ENCODE measurements around the gene AAR2.

Gene AAR2

DNA sequence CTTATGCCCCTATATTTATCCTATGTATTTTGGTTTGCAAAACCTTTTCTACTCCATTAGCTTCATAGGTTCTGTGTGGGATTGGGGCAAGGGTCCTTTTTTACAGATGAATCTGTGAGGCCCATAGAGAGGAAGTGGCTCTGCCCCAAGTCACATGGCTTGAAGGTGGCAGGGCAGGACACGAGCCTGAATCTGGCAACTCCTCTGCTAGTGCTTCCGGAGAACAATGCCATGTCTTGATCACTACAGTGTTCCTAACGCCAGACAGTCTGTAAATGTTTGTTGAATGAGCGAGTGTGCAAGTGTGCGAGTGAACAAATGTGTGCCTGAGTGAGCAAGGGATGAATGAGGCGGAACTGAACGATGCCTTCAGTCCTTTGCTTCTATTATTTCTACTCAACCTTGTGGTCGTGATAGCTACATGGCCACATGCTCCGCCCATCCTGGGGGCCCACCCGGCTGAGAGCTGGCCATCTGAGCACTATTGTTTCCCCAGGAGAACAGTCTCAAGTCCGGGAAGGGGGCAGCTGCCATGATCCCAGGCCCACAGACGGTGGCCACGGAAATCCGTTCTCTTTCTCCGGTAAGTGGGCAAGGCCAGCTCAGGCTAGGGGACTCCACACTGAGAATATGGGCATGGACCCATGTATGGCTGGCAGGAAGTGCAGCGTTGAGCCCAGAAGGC, 17.8 kb upstream of the AAR2 start:
- no peak for DNase-seq

DNA sequence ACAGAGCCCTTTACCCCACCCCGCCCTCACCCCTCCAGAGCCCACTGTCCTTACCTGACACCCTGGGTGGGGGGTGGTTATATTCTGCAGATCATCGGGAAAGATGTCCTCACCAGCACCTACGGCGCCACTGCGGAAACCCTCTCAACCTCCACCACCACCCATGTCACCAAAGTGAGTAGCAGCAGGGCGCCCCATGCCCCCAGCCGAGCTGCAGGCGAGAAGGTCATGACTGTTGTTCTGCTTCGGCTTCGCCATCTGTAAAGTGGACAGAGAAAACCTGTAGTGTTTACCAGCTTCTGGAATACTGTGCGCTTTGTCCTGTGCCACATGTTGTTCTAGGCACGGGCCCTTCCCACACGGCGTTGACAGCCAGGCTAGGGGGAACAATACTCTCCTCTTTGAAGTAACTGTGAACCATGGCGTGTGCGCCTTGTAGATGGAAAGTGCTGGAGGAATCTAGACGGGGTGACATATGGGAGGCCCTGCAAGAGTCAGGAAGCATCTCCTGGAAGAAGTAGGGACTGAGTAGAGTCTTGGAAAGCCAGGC, 16.5 kb upstream of the AAR2 start:
- no peak for DNase-seq

DNA sequence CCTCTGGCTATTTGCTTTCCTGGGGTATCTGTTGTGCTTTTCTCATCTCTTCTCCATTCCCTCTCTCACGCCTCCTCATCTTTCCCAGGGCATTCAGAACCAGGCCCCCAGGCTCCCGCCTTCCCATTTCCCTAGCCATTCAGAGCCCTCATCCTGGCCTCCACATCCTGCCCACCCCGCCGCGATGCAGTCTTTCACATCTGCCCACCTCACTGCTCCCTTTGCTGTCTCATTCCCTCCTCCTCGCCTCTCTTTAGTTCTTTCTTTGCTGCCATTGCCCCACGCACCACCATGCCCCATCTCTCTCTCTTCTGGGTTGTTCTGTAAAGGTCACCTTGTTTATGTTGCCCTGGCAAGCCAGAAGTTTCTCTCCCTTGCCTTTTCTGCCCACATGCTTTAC, 10.6 kb upstream of the AAR2 start:
- DNase-seq, result no peak

DNA sequence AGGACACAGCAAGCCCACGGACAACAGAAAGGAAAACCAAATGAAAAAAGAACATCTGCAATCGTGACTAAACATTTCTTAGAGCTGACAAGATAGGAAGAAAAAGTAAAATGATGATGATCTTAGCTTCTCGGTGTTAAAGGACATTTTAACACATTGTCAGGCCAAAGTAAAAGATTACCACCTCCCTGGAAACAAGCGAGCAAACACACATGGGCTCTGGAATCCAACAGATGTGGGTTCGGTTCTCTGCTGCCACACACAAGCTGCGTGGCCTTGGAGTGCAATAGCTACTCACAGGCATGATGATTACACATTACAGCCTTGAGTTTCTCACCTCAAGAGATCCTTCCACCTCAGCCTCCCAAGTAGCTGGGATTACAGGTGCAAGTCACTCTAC, 7.5 kb upstream of the AAR2 start:
- no peak for DNase-seq

DNA sequence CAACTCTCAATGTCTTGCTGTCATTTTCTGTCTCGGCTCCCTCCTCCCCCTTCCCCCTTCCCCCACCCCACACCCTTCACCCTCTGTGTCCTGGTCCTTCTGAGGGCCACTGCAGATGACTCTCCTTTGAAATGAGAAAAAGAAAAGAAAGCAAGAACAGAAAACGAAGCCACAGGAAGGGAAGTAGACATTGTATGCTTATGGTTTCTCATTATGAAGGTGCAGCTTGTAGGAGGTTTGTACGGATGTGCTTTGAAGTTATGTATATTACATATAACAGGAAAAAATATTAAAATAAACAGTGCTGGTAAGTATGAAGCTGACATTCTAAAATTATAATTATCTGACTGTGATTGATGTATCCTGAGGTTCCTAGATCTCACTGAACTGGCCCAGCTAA, 6.3 kb upstream of the AAR2 start:
- DNase-seq, result no peak

DNA sequence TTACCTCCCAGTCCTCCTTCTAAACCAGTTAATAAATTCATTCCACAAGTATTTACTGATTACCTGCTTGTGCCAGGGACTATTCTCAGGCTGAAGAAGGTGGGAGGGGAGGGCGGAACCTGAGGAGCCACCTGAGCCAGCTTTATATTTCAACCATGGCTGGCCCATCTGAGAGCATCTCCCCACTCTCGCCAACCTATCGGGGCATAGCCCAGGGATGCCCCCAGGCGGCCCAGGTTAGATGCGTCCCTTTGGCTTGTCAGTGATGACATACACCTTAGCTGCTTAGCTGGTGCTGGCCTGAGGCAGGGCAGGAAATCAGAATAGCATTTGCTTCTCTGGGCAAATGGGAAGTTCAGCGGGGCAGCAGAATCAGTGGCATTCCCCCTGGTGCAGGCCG, 4.9 kb upstream of the AAR2 start:
- DNase-seq, result no peak

DNA sequence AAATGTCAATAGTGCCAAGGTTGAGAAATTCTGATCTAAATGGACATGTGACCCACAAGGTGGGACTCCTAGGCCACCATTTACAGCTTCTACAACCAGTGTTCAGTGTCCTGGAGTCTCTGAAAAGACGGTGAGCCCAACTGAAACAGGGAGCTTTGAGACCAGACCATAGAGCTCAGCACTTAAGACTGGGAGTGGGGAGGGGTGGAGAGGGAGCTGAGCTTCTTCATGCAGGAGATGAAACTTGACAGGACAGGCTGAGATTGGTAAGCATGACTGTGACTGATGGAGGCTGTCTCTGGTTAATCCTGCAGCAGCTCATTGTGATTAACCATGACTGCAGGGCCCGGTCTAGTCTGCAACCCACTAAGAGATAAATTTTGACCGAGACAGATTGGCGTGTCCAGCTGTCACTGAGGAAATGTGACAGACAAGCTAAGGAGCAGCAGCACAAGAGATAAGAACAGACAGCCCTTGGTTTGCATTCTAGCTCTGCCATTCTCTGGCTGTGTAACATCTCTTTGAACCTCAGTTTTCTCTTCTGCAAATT, 1.4 kb upstream of the AAR2 start:
- no peak for DNase-seq

DNA sequence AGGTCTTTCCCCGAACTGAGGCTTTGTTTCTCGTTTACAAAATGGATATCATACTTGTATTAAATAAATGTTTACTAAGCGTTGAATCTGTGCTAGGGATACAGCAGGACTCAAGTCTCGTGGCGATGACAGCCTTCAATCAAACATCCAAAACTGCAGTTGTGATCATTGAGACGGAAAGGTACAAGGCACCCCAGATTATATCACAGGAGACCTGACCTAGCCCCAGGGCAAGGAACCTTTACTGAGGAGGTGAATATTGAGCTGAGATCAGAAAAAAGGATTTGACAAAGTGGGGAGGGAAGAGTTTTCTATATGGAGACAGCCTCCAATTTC, 476 bp downstream of the AAR2 start:
- DNase-seq, result no peak

DNA sequence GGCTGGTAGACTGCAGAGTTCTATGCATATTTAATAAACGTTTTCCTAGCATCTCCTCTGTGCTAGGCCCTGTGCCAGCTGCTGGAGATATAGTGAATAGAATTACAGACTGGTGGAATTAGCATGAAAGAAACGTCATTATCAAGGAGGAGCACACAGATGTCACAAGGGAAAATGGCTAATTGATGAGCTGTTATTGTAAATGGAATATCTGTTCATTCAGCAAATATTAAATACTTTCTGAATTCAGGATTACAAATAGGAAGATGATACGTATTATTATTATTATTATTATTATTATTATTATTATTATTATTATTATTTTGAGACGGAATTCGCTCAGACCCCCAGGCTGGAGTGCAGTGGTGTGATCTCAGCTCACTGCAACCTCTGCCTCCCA, 1.2 kb downstream of the AAR2 start:
- DNase-seq, result no peak

DNA sequence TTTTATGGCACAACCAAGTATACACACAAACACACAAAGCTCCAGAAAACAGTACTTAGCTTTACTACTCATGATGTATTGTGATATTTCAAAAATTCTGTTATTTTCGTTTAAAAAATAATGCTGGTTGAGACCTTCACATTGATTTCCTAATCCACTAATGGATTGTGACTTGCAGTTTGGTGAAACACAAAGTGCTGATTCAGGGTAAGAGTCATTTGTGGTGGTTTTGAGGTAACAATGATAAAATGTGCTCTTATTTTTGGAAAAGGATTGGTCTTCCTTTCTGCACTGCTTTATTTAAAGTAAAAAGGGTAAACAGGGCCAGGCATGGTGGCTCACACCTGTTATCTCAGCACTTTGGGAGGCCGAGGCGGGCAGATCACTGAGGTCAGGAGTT, 1.9 kb downstream of the AAR2 start:
- no peak for DNase-seq

DNA sequence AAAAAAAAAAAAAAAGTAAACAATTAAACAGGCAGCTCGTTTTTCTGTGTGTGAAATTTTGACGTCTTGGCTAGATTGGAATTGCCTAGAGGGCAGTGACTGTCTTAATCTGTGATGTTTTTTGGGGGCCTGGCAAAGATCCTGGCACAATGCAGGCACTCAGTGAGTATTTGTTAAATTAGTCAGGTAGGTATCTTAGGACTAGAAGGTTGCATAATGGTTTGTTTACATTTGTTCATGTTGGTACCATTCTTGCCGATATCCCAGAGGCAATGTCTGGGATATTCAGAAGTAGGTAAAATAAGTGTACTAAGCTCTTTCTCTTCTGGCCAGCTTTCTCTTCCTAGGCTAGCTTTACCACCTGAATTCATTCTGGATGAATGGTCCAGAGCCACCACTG, 2.5 kb downstream of the AAR2 start:
- no peak for DNase-seq

DNA sequence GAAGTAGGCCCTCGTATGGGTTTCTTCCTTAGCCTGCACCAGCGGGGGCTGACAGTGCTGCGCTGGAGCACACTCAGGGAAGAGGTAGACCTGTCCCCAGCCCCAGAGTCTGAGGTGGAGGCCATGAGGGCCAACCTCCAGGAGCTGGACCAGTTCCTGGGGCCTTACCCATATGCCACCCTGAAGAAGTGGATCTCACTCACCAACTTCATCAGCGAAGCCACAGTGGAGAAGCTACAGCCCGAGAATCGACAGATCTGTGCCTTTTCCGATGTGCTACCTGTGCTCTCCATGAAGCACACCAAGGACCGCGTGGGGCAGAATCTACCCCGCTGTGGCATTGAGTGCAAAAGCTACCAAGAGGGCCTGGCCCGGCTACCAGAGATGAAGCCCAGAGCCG, 3.8 kb downstream of the AAR2 start:
- no peak for DNase-seq

DNA sequence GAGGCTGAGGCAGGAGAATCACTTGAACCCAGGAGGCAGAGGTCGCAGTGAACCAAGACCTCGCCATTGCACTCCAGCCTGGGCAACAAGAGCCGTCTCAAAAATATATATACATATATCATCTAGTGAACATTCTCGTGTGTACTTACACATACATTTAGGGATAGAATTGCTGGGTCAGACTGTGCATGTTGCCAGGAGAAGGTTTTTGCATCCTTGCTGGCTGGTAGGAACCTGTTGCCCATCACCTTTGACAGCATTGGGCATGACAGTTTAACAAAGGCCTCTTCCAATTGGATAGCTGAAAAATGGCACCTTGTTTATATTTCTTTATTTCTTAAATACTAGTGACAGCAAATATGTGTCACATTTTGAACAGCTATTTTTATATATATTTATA, 5.4 kb downstream of the AAR2 start:
- DNase-seq, result no peak

DNA sequence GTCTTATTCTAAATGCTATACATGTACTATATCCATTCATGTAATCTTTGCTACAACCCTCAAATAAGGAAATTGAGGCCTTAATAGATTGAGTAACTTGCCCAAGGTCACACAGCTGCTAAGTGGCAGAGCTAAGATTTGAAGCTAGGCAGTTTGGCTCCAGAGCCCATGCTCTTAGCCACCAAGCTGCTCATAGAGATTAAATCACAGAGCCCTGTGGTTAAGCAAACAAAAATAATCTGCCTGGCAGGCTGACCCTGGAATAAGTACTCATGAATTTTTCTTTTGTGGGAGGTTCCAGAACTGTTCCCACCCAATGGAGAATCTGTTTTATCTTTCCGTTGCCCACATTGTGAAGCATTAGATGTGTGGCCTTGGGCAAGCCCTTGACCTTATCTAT, 7.4 kb downstream of the AAR2 start:
- DNase-seq, result no peak

DNA sequence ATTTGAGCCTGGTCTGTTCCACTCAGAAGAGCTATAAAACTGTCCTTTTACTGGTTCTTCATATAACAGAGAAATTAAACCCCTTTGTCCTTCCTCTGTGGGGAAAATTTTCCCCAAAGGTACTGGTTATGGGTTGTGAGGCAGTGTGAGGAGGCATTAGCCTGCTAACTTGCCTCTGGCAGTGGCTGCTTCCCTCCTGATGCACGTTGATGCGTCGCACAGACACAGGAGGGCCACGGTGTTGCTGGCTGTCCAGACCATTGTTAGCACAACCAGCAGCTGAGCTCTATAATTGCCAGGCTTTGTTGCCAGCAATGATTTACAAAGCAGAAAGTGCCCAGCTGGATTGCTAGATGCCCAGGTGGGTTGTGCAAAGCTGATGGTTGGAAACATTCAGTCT, 10.1 kb downstream of the AAR2 start:
- DNase-seq, result no peak

DNA sequence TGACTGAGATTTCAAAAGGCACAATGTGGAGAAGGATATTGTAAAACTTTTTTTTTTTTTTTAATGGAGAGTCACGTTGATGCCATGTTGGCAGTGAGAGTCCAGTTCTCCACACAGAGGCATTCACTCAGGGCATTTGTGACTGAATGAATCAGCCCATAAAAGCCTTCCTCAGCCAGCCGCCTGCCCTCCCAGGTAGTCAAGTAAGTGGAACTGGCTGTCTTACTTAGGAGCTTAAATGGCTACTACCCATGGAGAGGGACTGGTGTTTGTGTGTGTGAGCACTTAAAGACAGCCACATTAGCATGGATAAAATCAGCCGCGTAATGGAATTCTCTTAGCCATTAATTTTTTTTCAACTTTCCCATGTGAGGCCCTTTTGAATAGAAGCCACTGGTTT, 12.6 kb downstream of the AAR2 start:
- no peak for DNase-seq

DNA sequence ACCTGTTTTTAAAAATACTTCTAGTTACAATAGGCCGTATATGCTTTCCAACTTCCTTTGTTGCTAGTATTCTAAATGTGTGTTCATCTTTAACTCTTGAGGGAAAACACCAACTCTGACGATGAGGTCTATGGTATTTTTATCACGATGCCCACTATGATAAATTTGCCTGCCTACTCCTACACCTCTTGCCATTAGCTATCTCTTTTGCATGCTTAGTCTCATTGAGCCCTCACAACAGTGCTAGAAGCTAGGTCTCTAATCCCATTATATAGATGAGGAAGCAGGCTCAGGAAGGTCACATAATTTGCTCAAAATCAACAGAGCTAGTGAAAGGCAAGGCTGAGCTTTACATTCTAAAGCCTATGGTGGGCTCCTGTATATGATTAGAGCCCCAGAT, 13.2 kb downstream of the AAR2 start:
- DNase-seq, result no peak

DNA sequence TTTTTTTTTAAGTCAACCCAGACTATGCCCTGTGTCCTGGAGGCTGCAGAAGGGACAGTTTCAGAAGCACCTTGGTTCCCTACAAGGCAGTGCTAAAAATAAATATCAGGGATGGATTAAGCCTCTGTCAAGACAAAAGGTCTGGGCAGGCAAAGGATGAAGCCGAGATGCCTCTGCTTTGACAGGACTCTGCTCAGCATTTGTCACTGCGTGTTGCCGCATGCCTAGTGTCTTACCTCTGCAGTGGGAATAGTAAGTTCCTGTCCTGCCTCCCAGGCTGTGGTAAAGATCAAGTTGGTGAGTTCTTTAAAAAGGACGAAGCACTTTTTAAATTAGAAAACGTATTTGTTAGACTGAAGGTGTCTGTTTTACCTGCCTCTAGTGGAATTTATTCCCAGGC, 15.1 kb downstream of the AAR2 start:
- no peak for DNase-seq

DNA sequence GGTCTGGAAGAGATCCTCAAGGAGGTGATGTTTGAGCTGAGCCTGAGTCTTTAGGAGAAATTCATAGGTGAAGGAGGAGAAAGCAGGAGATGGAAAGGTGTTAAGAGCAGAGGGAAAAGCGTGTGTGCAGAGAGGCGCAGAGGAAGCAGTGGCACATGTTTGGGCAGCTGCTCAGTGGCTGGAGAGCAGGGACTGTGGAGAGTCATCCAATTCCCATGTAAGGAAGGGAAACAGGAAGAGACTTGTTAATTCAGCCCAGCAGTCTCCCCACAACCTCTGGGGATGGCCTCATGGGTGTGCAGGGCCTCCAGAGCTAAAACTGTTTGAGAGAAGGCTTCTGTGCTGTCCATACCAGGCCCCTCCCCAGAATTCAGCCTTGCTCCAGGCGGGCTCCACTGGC, 16.2 kb downstream of the AAR2 start:
- no peak for DNase-seq

DNA sequence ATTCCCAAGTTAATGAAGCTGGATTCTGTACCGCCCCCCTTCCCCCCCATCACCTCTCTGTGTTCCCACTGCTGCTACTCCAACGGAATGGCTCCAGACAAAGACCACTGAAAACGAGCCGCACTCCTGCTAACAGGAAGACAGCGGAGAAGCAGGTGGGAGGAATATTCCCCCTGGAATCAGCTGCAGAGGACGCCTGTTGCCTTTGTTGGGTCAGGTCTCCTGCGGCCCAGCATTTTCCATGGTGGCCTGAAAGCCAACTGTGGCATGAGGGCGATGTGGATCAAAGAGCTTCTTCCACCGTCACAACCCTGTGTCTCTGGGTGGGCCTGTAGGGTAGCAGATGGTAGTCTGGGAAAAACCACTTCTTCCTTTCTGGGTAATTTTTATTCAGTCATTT, 16.8 kb downstream of the AAR2 start:
- no peak for DNase-seq

DNA sequence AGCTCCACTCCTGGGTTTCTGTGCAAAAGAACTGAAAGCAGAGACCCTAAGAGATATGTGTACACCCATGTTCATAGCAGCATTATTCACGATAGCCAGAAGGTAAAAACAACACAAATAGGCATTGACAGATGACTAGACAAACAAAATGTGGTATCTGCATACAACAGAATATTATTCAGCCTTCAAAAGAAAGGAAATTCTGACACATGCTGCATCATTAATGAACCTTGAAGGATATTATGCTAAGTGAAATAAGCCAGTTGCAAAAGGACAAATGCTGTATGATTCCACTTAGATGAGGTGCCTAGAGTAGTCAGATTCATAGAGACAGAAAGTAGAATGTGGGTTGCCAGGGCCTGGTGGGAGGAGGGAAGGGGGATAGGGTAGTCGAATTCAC, 17.8 kb downstream of the AAR2 start:
- no peak for DNase-seq

DNA sequence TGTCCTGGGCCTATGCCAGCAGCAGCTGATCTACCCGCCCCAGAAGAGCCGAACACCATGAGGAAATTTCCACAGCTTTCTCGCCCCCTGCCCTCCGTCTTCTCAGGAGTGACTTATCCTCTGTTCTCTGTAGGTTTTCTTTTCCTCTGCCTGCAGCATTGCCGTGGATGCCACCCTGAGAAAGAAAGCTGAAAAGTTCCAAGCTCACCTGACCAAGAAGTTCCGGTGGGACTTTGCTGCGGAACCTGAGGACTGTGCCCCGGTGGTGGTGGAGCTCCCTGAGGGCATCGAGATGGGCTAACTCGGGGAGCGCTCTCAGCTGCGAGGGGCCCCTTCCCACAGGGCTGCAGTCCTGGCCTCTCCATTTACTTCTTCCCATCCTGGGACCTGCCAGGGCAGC, 19.2 kb downstream of the AAR2 start:
- no peak for DNase-seq

DNA sequence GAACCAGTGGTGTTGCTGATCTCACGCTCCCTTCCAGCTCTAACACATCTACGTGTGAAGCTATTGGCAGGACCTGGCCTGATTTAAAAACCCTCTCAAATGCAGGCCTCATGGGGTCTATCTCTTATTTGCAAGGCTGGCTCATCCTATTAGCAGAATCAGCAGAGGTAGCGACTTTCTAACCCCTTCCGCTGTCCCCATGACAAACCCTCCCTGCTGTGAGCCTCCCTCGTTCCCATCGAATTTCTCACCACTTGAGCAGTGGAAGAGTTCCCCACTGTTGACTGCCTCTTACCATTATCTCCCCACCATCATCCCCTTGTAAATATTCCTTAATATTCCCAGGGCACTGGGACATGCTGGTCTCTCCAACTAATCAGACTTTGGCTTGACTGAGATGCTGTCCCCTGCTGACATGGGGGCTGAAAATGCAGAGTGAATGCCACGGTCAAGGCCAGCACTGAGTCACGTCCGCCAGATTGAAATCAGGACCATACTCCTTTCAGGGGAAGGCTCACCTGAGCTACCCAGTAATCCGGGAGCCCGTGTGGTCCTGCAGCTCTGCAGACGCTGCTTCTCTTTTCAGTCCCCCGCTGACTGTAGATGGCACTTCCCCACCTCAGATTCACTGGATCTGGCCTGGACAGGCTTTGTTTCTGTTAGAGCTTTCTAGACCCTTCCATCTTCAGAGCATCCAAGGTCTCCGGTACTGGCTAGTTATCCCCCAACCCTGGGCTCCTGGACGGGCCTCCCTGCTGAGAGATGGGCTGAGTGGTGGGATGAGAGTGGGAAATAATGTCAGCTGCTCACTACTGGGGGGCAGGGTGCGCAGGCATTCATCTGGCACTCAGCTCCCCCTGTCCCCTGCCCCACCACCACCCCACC, 23.1 kb downstream of the AAR2 start:
- DNase-seq, result no peak

DNA sequence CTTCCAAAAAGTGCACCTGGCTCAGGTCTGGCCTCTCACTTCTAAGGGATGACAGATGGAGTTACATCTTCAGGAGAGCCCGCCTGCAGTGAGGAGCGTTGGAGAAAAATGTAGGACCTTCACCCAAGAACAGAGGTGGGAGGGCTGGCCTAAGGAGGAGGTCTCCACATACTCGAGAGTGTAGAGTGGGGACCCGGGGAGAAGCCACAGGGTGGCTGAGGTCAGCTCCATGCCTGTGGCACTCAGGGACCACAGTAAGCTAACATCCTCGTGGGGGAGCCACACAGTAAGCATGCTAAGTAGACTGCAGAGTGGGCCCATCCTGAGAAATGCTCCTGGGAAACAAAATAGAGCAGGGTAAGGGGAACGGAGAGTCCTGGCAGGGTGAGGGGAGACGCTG, 24.0 kb downstream of the AAR2 start:
- no peak for DNase-seq
